OCI-LY7 (cell line): ENCODE data around the gene SDHAF3.

Source experiments
- EZH2phosphoT487 ChIP-seq: fragments of 200-600 bp; sonication (generic); IDR thresholded peaks from 2 replicates; pipeline ENCODE4 v1.6.1; 2018; ENCODE audit warnings: low read depth, borderline replicate concordance, mild to moderate bottlenecking, mixed run types, antibody characterized with exemption, low read length, moderate library complexity, mixed read lengths
- TF ChIP-seq, protein P1 (sequence below): fragments of 200-600 bp; sonication (generic); conservative IDR thresholded peaks from 2 replicates; pipeline ENCODE4 v1.5.1; 2014; ENCODE audit warnings: mild to moderate bottlenecking, antibody characterized with exemption, low read length, moderate library complexity, mixed read lengths

DNA sequence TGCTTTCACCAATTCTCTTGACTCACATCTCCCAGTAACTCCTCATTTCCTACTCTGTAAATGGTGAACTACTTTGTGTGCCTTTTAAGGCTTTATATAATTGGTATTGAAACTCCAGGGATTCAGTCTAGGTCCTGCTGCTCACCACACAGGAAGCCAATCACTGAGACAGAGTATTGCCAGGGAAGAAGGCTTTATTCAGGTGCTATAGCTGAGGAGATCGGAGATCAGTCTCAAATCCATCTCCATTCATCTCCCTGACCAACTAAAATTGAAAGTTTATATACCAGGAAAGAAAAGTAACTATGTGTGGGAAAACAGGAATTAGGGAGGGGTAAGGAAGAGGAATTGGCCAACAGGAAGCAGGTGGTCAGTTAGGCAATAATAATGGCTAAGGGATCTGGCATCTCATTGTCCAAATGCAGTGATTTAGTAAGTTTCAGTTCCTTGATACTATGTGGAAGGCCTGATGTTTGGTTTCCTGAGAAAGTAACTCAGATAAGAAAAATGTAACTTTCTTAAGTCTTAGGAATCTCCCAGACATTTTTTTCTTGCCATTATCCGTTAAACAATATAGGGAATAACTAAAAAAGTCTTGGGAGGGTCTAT is 10.2 kb upstream of the SDHAF3 start:
- TF ChIP-seq, protein P1, sequence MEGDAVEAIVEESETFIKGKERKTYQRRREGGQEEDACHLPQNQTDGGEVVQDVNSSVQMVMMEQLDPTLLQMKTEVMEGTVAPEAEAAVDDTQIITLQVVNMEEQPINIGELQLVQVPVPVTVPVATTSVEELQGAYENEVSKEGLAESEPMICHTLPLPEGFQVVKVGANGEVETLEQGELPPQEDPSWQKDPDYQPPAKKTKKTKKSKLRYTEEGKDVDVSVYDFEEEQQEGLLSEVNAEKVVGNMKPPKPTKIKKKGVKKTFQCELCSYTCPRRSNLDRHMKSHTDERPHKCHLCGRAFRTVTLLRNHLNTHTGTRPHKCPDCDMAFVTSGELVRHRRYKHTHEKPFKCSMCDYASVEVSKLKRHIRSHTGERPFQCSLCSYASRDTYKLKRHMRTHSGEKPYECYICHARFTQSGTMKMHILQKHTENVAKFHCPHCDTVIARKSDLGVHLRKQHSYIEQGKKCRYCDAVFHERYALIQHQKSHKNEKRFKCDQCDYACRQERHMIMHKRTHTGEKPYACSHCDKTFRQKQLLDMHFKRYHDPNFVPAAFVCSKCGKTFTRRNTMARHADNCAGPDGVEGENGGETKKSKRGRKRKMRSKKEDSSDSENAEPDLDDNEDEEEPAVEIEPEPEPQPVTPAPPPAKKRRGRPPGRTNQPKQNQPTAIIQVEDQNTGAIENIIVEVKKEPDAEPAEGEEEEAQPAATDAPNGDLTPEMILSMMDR: no peak
- no peak for TF ChIP-seq EZH2phosphoT487
